ENCODE data around the gene CANT1.
"Not testable (repeated sequence)": the region's sequence is repeated elsewhere in the genome, so short reads cannot be mapped to it uniquely, and the experiment has no call there.

Gene CANT1

DNA sequence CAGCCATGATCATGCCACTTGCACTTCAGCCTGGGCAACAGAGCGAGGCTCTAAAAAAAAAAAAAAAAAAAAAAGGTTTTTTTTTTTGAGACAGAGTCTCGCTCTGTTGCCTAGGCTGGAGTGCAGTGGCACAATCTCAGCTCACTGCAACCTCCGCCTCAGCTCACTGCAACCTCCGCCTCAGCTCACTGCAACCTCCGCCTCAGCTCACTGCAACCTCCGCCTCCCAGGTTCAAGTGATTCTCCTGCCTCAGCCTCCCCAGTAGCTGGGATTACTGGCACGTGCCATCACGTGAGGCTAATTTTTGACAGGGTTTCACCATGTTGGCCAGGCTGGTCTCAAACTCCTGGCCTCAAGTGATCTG lies 46.6 kb downstream of the CANT1 start:
- not testable (repeated sequence) for DNase-seq (ENCODE audit: low read depth in 4 of 4, low spot score in 1 of 4)

DNA sequence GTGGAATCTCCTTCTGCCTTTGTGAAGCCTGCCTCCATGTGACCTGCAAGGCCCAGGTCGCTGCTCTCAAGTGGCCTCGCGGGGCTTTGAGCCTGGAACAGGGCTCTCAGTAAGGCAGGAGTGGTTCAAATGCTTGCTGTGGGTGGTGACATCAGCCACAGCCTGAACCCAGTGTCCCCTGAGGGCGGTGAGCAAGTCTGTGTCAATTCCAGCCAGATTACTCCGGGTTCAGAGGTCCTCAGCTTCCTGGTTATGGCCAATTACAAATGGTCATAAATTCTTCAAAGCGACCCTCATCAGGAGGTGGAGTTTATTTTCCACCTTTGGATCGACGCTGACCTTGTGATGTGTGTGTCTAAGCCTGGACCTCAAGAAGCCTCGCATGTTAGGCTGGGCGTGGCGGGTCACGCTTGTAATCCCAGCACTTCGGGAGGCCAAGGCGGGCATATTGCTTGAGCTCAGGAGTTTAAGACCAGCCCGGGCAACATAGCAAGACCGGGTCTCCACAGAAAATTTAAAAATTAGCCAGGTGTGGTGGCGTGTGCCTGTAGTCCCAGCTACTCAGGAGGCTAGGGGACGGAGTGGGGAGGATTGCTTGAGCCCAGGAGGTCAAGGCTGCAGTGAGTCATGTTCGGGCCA lies 47.1 kb downstream of the CANT1 start:
- DNase-seq (ENCODE audit: low read depth in 4 of 4, low spot score in 1 of 4): no peak

DNA sequence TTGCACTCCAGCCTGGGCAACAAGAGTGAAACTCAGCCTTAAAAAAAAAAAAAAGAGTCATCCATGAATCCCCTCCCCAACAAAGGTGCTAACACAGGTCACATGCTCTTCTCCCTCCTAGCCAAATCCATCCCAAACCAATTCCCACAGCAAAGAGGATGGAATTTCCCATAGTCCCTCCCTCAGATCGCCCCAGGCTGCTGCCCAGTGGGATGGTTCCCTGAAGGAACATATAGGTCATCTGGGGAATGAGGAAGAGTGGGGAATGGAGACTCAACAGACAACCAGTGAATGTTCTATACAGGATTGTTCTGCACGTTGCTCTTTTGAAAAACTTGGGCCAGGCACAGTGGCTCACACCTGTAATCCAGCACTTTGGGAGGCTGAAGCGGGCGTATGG lies 48.0 kb downstream of the CANT1 start:
- DNase-seq (ENCODE audit: low read depth in 4 of 4, low spot score in 1 of 4): no peak

DNA sequence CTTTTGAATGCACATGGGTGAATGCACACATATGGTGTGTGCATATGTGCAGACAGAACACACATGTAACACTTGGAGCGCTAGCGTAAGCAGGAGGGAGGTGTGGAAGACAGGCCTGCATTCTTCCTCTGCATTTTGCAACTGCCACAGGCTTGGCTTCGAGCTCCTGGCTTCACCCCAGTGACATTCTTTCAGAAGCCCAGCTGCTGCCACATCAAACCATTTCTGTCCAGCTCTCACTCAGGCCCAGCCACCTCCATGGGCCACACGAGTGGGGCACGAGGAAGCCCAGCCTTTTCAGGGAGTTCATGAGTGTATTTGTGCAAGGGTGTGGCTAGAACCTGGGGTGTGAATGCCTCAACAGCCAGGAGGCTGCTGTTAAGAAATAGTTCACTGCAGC lies 48.6 kb downstream of the CANT1 start:
- DNase-seq (ENCODE audit: low read depth in 4 of 4, low spot score in 1 of 4): no peak

DNA sequence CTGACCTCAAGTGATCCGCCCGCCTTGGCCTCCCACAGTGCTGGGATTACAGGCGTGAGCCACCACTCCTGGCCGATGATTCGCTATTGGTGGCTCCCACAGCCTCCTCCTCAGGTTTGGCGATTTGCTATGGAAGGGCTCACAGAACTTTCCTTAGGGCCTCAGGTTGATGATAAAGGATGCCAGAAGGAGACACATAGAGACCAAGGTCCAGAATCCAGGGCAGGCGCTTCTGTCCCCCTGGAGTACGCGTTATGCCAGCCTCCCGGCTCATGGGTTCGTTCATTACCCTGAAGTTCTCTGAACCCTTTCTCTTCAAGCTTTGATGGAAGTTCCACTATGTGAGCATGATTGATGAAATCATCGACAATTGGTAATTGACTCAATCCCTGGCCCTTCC lies 49.8 kb downstream of the CANT1 start:
- no peak for DNase-seq (ENCODE audit: low read depth in 4 of 4, low spot score in 1 of 4)

DNA sequence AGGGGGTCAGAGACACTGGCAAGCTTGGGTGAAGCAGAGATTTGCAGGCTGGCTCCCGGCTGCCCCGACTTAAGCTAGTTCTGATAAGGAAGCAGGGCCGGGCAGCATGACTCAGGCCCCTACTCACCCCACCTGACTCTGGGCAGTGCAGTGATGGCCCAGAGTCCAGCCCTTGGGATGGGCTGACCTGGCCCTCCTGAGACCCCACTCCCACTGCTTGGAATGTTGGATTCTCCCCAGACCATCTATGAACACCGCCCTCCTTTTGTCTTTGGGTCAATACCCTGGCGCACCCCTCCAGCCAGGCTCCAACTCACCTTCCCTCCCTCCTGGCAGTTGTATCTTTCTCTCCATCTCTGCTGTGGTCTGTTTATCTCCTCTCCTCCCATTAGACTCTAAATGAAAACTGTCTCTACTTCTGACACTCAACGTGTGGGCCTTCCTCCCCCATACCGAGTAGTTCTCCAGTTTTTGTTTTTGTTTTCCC lies 50.9 kb downstream of the CANT1 start:
- DNase-seq (ENCODE audit: low read depth in 4 of 4, low spot score in 1 of 4): no peak

DNA sequence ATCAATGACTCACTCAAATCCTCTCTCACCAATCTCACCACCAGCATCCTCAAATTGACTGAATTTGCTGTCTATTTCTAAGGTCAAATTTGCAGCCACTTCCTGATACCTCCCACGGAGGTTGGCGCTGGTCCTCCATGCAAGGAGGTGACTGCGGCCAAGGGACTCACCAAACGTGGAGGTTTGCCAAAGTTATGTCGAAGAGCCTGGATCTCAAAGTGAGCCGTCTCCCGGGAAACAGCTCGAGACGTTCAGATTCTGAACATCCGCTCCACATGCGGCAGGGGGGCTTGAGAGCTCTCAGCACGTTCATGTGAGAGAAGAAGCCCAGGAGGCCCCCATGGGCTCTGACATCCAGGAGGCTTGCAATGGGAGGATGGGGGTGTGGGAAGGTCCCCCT lies 52.4 kb downstream of the CANT1 start:
- DNase-seq (ENCODE audit: low read depth in 4 of 4, low spot score in 1 of 4): no peak

DNA sequence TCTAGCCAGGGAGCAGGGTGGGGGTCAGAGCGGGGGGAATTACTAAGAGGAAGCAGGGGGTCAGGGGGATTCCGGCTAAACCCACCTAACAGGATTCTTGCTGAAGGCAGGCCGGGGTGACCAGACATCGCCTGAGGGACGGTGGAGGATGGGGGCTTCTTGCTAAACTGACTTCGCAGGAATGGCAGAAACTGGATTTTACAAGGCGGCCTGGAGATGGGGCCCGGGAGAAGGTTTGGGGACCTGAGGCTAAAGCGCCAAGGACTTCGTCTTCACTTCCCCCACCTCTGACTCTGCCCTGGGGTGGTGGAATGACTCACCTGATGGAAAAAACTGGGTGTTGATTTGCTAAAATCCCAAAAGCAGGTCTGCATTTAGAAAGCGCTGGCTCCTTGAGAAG lies 53.3 kb downstream of the CANT1 start:
- DNase-seq (ENCODE audit: low read depth in 4 of 4, low spot score in 1 of 4): no peak

DNA sequence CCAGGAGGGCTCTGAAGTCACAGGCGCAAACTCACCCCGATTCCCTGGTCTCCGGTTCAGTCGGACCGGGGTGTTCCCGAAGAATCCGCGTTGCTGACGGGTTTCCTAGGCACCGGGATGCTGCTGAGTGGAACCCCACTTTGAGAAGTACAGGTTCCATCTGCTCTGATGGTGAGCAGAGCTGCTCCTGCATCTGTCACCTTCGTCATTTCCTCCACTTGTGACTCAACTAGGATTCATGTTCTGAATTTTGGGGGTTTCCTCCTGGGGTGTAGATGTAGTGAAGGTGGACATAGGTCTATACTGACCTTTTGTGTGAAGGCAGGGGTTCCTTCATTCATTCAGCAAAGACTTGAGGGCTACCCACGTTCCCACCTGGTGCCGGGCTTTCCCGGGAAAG lies 54.9 kb downstream of the CANT1 start:
- DNase-seq (ENCODE audit: low read depth in 4 of 4, low spot score in 1 of 4): no peak

DNA sequence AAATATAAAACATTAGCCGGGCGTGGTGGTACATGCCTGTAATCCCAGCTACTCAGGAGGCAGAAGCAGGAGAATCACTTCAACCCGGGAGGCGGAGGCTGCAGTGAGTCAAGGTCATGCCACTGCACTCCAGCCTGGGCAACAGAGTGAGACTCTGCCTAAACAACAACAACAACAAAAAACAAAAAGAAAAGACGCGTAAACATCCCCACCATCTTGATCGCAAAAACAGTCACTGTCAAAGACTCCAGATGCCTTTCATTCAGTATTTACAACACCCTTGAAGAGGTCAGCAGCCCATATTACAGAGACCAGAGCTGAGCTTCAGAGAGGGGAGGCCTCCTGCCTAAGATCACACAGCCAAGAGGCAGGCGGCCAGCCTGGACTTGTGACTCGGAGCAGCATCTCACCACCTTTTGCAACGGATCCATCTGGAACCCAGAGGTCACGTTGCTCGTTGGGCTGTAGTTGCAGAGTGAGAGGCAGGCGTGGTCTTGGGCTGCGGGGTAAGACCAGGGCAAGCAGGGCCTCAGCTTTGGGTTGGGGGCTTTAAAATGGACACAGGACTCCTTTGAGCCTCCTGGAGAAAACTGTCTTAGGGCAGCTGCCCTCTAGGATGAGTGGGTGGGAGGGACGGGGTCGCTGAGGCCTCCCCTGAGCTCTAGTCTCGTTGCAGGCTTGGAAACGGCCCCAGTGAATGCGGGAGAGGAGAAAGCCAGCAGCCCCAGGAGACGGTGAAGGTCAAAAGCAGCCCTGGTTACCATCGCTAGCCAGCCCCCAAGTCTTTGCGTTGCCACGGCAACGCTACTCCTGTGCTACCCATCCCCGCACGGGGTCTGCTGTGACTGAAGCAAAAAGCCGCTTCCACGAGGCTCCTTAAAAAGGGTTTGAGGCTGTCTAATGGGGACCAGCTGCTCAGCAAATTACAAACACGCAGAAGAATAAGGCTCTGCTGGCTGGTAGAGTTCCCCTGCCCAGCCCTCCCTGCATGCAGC lies 55.9 kb downstream of the CANT1 start:
- no peak for DNase-seq (ENCODE audit: low read depth in 4 of 4, low spot score in 1 of 4)

DNA sequence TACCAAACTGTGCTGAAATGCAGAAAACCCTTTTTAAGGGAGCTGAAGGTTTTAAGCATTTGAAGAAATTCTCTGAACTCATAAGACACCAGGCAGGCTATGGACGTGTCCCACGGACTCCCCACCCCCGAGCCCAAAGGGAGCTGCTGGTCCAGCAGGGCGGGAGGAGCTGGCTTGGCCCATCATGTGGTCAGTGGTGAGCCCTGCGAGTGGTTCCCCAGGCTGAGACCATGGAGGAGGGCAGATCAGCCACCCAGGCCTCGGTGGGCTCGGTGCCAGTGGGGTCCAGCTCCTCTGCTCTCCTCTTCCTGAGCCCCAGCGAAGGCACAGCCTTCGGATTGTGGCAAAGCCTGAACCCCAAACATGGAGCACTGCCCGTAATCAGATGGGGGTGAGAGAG lies 56.9 kb downstream of the CANT1 start:
- no peak for DNase-seq (ENCODE audit: low read depth in 4 of 4, low spot score in 1 of 4)

DNA sequence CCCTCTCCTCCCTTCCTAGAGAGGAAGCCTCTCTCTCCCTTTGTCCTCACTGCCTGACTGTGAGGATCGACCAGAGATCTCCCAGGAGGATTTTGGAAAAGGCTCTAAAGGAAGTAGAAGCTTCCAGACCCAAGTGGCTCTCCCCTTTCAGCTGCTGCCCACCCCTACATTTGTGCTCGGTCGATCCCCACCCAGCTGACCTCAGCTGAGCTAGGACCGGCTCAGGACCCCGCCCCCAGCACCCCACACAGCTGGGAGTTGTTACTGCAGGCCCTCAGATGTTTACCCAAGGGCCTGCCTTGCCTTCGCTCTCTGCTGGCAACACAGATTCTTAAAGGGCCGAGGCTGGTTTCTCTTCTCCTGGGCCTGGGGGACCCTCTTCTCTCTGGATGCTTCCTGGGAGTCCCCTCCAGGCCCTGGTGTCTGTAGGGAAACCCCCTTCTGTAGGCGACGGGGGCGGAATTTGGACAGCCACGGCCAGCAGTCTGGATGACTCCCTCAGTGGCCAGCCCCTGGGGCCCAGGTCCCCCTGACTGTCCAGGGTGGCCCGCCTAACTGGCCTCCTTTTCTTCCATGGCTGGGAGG lies 57.5 kb downstream of the CANT1 start:
- no peak for DNase-seq (ENCODE audit: low read depth in 4 of 4, low spot score in 1 of 4)

DNA sequence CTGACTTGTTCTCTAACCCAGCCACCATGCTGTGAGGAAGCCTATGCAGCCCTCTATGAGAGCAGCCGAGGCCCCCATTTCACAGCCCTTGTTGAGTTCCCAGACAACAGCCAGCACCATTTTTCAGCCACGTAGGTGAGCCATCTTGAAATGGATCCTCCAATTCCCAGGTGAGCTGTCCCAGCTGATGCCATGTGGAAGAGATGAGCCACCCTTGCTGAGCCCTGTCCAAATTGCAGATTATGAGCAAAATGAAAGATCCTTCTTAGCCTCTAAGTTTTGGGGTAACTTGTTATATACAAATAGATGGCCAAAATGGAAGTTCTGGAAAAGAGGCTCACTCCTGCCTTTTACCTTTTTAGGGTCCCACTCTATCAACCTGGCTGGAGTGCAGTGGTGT lies 58.7 kb downstream of the CANT1 start:
- DNase-seq (ENCODE audit: low read depth in 4 of 4, low spot score in 1 of 4): no peak

DNA sequence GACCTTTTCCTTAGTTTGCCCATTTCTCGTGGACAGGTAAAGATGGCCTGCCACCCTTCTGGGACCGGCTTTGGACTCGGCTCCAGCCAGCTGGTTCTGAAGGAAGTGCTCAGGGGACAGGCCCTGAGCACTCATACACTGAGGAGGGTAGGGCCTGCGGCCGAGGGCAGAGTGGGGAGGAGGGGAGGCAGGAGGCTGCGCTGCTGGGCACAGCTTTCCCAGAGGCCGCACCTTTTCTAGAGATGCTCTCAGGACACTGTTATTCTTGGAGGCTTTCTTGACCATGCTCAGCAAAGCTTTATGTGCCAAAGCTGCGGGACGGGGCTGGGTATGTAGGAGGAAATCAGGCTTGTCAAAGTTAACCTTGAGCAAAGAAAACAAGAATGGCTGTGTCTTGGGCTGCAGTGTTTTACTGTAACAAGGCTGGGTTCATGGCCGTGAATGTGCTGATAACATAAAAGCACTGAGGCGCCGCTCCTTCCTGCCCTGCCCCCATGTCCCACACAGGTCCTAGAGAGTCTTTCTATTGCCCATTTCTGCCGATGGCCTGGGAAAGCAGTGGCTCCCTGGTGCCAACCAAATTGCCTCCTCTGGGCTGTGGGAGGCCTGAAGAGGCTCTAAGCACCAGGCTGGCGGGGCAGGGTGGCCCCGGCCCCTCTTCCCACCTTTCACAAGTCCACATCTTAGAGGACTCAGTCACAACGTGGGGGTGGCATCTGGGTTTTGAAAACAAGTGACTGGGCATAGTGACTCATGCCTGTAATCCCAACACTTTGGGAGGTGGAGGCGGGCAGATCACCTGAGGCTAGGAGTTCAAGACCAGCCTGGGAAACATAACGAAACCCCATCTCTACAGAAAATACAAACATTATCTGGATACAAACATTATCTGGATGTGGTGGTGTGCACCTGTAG lies 62.1 kb downstream of the CANT1 start:
- DNase-seq (ENCODE audit: low read depth in 4 of 4, low spot score in 1 of 4): no peak

DNA sequence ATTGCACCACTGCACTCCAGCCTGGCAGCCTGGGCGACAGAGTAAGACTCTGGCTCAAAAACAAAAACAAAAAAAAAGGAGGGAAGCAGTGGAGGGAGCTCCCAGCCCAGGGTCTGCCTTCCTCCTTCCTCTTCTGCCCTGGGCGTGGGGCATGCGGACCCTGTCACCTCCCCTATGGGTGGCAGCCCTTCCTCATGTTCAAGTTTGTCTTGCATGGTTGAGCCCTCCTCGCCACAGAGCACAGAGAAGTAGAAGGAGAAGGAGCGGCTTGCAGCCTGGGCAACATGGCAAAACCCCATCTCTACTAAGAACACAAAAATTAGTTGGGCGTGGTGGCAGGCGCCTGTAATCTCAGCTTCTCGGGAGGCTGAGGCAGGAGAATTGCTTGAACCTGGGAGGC lies 62.9 kb downstream of the CANT1 start:
- DNase-seq (ENCODE audit: low read depth in 4 of 4, low spot score in 1 of 4): no peak

DNA sequence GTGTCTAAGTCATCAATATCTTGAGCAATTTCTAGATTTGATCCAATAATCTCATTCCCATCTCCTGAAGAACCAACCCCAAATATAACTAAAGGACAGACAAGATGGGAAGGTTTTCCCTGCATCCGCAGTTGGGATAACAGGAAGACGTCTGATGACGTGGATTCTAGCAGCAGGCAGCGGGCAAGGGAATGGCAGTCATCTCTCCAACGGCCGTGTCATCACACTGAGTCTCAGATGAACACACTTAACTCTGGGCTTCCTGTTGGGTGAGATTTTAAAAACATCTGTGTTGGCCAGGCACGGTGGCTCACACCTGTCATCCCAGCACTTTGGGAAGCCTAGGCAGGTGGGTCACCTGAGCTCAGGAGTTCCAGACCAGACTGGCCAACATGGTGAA lies 63.4 kb downstream of the CANT1 start:
- no peak for DNase-seq (ENCODE audit: low read depth in 4 of 4, low spot score in 1 of 4)

DNA sequence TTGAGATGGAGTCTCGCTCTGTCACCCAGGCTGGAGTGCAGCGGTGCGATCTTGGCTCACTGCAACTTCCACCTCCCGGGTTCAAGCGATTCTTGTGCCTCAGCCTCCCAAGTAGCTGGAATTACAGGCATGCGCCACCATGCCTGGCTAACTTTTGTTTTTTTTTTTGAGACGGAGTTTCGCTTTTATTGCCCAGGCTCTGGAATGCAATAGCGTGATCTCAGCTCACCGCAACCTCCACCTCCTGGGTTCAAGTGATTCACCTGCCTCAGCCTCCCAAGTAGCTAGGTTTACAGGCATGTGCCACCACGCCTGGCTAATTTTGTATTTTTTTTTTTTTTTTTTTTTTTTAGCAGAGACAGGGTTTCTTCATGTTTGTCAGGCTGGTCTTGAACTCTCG lies 64.1 kb downstream of the CANT1 start:
- DNase-seq (ENCODE audit: low read depth in 4 of 4, low spot score in 1 of 4): not testable (repeated sequence)

DNA sequence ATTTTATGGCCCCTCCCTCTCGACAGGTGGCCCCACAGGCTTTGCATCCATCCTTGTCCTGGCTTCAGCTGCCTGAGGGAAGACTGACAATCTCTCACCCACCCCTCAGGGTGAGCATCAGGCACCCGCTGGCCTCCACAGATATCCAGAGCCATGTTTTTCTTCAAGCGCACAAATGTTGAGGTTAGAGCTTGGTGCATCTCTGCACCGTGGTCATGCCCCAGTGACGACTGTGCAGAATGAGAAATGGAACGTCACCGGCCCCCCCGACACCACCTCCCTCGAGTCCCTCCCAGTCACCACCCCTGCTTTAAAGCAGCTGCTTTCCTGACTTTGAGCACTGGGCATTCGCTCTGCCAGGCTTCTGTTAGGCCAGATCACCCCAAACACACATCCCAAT lies 64.6 kb downstream of the CANT1 start:
- no peak for DNase-seq (ENCODE audit: low read depth in 4 of 4, low spot score in 1 of 4)

DNA sequence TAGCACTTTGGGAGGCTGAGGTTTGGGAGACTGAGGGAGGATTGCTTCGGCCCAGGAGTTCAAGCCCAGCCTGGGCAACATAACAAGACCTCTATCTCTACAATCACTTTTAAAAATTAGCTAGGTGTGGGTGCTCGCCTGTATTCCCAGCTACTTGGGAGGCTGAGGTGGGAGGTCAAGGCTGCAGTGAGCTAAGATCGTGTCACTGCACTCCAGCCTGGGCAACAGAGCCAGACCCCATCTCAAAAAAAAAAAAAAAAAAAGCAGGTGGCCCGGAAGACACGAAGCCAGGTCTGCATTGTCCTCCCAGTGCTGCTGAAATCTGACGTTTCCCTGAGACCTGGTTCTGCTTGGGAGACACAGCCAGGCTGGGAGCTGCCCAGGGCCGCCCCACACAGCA lies 65.5 kb downstream of the CANT1 start:
- no peak for DNase-seq (ENCODE audit: low read depth in 4 of 4, low spot score in 1 of 4)
